ENCODE data around the gene NUB1.

NUB1 gene

DNA sequence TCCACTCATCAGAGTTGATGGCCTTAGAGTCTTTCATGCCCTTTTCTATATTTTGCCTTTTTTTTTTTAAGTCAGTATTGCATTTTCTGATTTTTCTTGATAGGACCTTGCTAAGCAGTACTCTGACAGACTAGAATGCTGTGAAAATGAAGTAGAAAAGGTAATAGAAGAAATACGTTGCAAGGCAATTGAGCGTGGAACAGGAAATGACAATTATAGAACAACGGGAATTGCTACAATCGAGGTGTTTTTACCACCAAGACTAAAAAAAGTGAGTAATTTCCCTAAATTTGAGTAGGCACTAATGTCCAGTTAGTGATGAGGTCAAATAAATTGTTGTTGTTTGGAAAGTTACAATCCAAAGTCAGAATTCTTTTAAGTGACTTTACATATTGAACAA lies 7.4 kb downstream of the NUB1 start:
- H3K4me1 Mint-ChIP-seq = peaks cover 59% of the 10 kb centered on the region
- no peaks in the 10 kb centered on the region for H3K27me3 Mint-ChIP-seq
- no peaks in the 10 kb centered on the region for H3K9me3 Mint-ChIP-seq
- peaks cover 30% of the 10 kb centered on the region for H3K36me3 Mint-ChIP-seq
- peak overlapping the region; percentile 93 for H3K27ac Mint-ChIP-seq
- peak overlapping the region; percentile 90 for H3K4me3 Mint-ChIP-seq
- no peak for ATAC-seq

DNA sequence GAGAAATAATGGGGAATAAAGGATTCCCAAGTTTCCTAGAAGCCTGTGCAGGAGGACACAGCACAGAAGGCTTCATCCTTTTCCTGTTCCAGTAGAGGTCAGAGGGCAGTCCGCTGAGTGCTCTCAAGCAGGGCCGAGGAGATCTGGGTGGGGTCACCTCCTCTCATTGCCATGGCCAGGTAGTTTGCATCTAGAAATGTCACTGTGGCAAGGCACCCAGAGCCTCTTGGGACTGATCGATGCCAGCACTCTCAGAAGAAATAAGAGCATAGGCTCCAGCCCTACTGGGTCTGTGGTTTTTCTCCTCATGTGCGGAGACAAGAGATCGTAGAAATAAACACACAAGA lies 7.9 kb downstream of the NUB1 start:
- peak; percentile 90 for ATAC-seq
- Mint-ChIP-seq H3K4me3 (peak overlapping the region; percentile 90), H3K9me3 (no peaks in the 10 kb centered on the region), H3K27ac (peak overlapping the region; percentile 93), H3K36me3 (peaks cover 35% of the 10 kb centered on the region), H3K4me1 (peaks cover 59% of the 10 kb centered on the region), H3K27me3 (no peaks in the 10 kb centered on the region)

DNA sequence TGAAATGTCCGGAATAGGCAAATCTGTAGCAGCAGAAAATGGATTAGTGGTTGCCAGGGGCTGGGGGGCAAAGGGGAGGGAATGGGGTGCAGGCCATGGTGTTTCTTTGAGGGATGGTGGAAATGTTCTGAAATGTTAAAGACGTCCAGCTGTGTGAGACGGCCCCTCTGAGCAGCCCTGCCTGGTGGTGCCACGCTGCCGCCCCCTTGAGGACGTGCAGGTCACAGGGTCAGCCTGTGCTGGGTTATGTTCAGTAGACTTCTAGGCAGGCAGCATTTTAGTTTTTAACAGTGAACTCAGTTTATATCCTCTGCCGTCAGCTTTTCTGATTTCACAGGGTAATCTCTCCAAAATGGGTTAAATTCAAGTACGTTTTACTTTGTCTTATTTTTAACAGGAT lies 9.4 kb downstream of the NUB1 start:
- peaks cover 53% of the 10 kb centered on the region for H3K4me1 Mint-ChIP-seq
- peak overlapping the region; percentile 36 for H3K4me3 Mint-ChIP-seq
- no peaks in the 10 kb centered on the region for H3K9me3 Mint-ChIP-seq
- H3K36me3 Mint-ChIP-seq = peaks cover 39% of the 10 kb centered on the region
- ATAC-seq = no peak
- H3K27ac Mint-ChIP-seq = peak overlapping the region; percentile 93
- H3K27me3 Mint-ChIP-seq = no peaks in the 10 kb centered on the region

DNA sequence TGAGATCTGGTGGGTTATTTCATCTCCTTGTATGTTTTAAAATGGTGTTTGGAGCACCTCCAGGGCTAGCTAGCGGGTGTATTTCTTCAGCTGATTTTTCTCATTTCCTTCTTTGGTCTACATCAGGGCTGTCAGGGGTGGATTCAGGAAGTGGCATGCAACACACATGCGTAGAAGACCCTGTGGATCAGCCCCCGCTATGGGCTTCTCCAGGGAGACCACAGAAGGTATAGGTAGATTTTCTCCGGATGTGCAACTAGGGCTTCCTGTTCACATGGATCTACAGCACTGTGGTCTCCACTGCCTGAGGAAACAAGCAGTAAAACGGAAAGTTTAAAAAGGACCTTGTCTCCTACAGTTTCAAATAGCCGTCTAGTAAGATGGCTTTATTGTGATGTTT lies 10.4 kb downstream of the NUB1 start:
- H3K4me1 Mint-ChIP-seq = peaks cover 48% of the 10 kb centered on the region
- H3K36me3 Mint-ChIP-seq = peaks cover 44% of the 10 kb centered on the region
- H3K27me3 Mint-ChIP-seq = no peaks in the 10 kb centered on the region
- peak overlapping the region; percentile 93 for H3K27ac Mint-ChIP-seq
- H3K4me3 Mint-ChIP-seq = peak overlapping the region; percentile 57
- H3K9me3 Mint-ChIP-seq = no peaks in the 10 kb centered on the region
- ATAC-seq = peak; percentile 54

DNA sequence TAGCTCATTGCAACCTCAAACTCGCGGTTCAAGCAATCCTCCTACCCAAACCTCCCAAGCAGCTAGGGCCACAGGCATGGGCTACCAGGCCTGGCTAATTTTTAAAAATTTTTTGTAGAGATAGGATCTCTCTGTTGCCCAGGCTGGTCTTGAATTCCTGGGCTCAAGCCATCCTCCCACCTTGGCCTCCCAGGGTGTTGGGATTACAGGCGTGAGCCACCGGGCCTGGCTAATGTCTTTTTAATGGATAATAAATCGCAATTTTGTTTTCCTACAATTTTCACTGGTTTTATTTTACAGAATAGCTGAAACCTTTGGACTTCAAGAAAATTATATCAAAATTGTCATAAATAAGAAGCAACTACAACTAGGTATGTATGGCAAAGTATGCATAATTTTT lies 10.9 kb downstream of the NUB1 start:
- H3K9me3 Mint-ChIP-seq = no peaks in the 10 kb centered on the region
- no peak overlapping the region for H3K4me3 Mint-ChIP-seq

DNA sequence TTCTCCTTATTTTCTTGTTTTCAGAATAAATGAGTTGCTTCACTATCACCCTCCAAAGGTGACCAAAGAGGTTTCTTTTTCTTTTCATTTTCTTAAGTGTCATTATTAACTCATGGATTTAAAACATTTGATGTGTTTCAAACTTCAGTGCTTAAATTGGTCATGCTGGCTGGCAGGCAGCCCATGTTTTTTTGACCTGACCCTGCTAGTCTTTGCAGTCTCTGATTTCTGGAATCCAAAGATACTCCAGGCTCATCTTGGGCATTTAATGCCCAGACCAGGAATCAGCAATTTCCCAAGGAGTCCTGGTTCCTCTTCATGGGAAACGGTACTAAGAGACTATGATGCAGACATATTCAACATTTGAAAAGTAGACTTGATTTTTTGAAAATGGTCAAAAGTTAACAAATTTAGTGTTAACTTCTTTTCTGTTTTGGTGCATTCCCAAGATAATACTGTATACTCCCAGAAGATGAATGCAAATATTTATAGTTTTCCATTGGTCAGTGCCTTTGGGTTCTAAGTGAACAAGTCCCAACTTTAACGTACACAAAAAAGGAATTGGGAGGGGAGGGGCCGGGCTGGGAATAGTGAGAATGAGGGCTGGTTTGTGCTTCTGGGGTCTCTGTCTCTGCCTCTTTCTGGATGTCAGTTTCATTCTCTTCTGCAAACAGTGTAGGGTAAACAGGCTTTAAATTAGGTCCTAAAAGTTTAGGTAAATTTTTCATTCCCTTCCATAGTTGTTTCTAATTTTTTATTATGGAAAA lies 19.8 kb downstream of the NUB1 start:
- Mint-ChIP-seq H3K27ac (no peak overlapping the region), H3K9me3 (no peaks in the 10 kb centered on the region), H3K36me3 (peaks cover 49% of the 10 kb centered on the region)

More for the DNA sequence above, 10.9 kb downstream of the NUB1 start:
- no peaks in the 10 kb centered on the region for H3K27me3 Mint-ChIP-seq
- peak overlapping the region; percentile 93 for H3K27ac Mint-ChIP-seq
- peaks cover 48% of the 10 kb centered on the region for H3K4me1 Mint-ChIP-seq
- peaks cover 48% of the 10 kb centered on the region for H3K36me3 Mint-ChIP-seq
- no peak for ATAC-seq

DNA sequence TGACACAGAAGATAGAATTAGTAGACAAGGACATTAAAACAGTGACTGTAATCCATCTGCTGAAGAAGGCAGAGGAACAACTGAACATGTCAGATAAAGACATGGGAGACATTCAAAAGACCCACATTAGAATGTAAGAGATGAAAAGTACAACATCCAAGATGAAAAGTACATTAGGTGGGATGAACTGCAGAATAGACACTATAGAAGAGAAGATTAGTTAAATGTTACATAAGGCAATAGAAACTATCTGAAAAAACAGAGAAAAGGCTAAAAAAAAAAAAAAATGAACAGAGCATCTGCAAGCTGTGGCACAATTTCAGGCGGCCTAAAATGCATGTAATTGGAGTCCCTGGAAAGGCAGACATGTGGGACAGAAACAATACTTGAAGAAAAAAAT lies 21.6 kb downstream of the NUB1 start:
- Mint-ChIP-seq H3K9me3 (no peaks in the 10 kb centered on the region), H3K27me3 (no peaks in the 10 kb centered on the region), H3K4me1 (peaks cover 8% of the 10 kb centered on the region), H3K36me3 (peaks cover 39% of the 10 kb centered on the region), H3K27ac (no peak overlapping the region), H3K4me3 (no peak overlapping the region)
- ATAC-seq = no peak

More for the DNA sequence above, 19.8 kb downstream of the NUB1 start:
- Mint-ChIP-seq H3K27me3 (no peaks in the 10 kb centered on the region), H3K4me1 (no peaks in the 10 kb centered on the region), H3K4me3 (no peak overlapping the region)
- no peak for ATAC-seq

DNA sequence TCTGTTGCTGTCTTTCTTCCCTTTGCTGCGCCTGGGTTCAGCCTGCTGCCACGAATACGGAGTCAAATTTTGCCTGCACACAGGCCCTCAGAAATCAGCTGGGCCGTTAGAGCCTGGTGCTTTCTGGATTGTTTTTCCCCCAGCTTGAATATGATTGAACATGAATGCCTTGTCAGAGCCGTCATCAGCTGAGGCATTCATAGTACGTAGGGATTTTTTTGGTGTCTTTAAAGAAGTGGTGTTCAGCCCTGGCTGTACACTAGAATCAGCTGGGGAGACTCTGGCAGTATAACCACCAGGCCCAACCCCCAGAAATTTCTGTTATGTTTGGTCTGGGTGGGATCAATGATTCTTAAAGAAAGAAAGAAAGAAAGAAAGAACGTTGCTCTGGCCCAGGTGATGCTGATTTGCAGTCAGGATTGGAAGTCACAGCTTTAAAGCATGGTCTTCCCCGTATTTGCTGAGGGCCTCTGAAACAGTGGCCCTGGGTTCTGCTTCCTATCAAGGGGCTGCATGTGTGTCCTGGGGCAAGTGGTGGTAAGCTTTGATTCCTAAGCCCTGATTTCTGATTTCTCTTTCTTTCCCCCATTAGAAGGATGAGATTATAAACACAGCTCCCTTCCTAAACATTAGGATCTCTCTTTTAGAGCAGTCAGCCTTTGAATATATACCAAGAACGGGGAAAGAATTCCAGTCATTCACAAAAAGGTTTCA lies 24.7 kb downstream of the NUB1 start:
- Mint-ChIP-seq H3K9me3 (no peaks in the 10 kb centered on the region), H3K4me3 (no peak overlapping the region), H3K27ac (no peak overlapping the region), H3K27me3 (no peaks in the 10 kb centered on the region), H3K4me1 (peaks cover 11% of the 10 kb centered on the region), H3K36me3 (peaks cover 40% of the 10 kb centered on the region)
- ATAC-seq = no peak

DNA sequence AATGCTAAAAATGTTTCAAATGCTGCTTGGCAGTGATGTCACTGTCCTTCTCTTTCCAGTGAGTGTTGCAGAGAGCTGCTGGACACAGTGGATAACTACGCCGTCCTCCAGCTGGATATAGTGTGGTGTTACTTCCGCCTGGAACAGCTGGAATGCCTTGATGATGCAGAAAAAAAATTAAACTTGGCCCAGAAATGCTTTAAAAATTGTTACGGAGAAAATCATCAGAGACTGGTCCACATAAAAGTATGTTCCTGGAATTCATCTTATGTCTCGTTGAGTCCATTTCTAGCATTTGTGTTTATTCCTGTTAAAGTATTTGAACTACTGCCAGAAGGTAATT lies 25.2 kb downstream of the NUB1 start:
- no peak overlapping the region for H3K27ac Mint-ChIP-seq
- H3K36me3 Mint-ChIP-seq = peaks cover 39% of the 10 kb centered on the region
- no peaks in the 10 kb centered on the region for H3K9me3 Mint-ChIP-seq

DNA sequence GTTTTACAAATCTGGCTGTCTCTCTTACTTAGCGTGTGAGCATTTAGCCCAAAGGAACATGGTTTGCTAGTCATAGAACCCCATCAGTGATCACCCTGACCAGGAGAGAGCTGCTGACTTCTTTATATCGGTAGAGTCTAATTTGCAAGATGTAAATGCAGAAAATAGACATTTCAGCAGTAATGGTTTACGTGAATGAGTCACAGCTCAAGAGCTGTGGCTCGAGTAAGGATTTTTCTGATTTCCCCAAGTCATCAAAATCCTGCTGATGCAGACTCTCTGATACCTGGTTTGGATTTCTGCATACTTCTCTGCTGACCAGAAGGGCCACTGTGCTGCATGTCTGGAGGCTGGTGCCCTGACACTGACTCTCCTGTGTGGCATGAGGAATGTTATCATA lies 25.7 kb downstream of the NUB1 start:
- Mint-ChIP-seq H3K27ac (no peak overlapping the region), H3K9me3 (no peaks in the 10 kb centered on the region), H3K4me1 (peaks cover 11% of the 10 kb centered on the region), H3K27me3 (no peaks in the 10 kb centered on the region), H3K36me3 (peaks cover 39% of the 10 kb centered on the region), H3K4me3 (no peak overlapping the region)
- no peak for ATAC-seq

More for the DNA sequence above, 25.2 kb downstream of the NUB1 start:
- no peak for ATAC-seq
- Mint-ChIP-seq H3K4me1 (peaks cover 11% of the 10 kb centered on the region), H3K4me3 (no peak overlapping the region), H3K27me3 (no peaks in the 10 kb centered on the region)

DNA sequence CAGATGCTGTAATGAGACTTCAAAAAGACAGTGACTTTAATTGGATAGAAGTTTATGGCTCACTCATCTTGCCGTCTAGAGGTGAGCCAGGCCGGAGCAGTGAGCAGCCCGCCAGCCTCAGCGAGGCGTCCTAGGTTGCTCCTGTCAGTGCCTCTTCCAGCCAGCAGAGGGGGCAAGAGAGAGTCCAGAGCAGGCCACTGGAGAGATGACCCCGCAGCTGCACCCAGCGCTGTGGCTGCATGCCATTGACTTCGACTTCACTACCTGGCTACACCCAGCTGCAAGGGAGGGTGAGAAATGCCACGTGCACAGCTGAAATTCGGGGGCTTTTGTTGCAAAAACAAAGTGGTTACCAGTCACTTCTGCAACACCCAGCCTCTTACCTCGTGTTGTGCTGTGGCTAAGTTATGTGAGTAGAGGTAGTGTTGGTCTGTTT lies 26.5 kb downstream of the NUB1 start:
- no peak overlapping the region for H3K4me3 Mint-ChIP-seq
- H3K4me1 Mint-ChIP-seq = peaks cover 11% of the 10 kb centered on the region
- no peaks in the 10 kb centered on the region for H3K27me3 Mint-ChIP-seq
- H3K9me3 Mint-ChIP-seq = no peaks in the 10 kb centered on the region
- H3K27ac Mint-ChIP-seq = no peak overlapping the region
- H3K36me3 Mint-ChIP-seq = peaks cover 39% of the 10 kb centered on the region
- ATAC-seq = peak; percentile 96

DNA sequence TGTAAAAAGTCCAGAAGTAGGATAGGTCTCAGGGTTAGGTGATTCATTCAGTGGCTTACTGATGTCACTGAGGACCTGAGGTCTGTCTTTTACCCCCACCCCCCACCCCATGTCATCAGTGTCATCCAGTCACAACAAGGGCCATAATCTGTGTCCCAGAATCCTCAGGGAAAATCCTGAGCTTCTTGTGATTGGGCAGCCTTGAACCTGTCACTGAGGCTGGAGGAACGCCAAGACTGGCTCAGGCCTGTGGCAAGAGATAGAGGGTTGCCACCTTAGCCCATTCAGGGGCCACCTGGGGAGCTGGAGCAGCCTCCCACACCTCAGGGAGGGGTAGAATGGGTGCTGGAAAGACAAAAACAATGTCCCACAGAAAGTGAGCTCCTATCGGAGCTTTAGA lies 29.7 kb downstream of the NUB1 start:
- H3K4me1 Mint-ChIP-seq = peaks cover 11% of the 10 kb centered on the region
- H3K9me3 Mint-ChIP-seq = no peaks in the 10 kb centered on the region
- H3K27ac Mint-ChIP-seq = no peak overlapping the region
- H3K4me3 Mint-ChIP-seq = no peak overlapping the region
- no peaks in the 10 kb centered on the region for H3K27me3 Mint-ChIP-seq
- H3K36me3 Mint-ChIP-seq = peaks cover 43% of the 10 kb centered on the region
- no peak for ATAC-seq

DNA sequence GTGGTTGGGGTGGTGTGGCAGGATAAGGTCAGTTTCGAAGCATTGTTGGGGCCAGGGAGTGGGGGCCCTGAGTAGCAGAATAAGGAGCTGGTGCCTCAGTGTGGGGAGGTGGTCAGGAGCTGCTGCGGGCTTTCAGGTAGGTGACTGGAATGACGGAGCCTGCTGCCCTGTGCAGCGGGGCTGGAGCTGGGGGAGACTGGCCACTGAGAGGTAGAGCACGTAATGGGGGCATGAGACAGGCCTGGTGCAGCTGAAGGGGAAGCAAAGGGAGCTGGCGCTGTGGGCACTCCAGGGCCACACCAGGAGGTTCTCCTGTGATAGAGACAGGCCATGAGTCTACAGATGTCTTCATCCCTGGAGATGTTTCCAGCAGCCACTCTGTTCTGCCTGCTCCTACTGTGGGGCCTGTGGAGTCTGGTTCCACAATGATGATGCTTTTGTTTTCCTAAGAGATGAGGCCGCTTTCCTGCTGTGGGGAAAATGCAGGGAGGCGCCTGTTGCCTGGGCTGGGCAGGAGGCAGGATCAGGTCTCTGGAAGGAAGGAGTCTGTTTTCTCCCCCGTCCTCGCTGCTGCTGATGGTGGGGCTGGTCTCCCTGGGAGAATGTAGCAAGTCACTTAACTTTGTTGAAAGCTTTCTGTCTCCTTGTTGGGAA lies 31.1 kb downstream of the NUB1 start:
- H3K36me3 Mint-ChIP-seq = peaks cover 47% of the 10 kb centered on the region
- H3K27ac Mint-ChIP-seq = no peak overlapping the region
- no peak for ATAC-seq
- no peaks in the 10 kb centered on the region for H3K27me3 Mint-ChIP-seq
- no peak overlapping the region for H3K4me3 Mint-ChIP-seq
- no peaks in the 10 kb centered on the region for H3K9me3 Mint-ChIP-seq
- H3K4me1 Mint-ChIP-seq = peaks cover 7% of the 10 kb centered on the region

DNA sequence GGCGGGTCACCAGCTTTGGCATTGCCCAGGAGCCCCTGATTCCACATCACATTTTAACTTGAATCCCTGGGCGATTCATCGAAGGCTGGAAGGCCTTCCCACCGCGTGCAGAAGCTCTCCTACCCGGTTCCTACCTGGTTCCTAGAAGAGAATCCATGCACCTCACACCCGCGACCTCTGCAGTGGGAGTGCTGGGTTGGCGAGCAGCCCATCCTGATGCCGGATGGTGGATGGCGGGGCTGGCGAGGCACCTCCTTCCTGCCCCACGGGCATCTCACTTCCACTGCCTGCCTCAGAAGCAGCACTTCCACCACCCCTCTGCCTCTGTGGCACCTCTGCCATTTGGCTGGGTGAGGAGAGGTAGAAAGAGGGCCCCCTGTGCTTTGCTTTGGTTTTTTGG lies 32.0 kb downstream of the NUB1 start:
- ATAC-seq = no peak
- Mint-ChIP-seq H3K27me3 (no peaks in the 10 kb centered on the region), H3K36me3 (peaks cover 50% of the 10 kb centered on the region), H3K9me3 (no peaks in the 10 kb centered on the region), H3K27ac (no peak overlapping the region), H3K4me3 (no peak overlapping the region), H3K4me1 (no peaks in the 10 kb centered on the region)

DNA sequence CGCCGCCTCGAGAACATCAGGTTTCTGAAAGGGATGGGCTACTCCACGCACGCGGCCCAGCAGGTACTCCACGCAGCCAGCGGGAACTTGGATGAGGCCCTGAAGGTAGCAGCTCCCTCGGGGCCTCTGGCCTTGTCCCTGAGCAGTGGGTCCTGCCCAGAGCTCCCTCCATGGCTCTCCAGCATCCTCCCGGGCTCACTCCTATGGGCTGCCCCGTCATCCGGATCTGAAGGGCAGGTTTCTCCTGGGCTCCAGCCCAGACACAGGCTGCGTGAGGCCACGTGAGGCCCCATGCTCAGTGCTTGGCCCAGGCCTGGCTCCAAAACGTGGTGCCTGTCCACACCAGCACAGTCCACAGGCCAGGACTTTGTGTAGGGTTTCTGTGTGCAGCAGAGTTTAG lies 32.5 kb downstream of the NUB1 start:
- H3K27me3 Mint-ChIP-seq = no peaks in the 10 kb centered on the region
- H3K27ac Mint-ChIP-seq = no peak overlapping the region
- H3K4me3 Mint-ChIP-seq = no peak overlapping the region
- no peak for ATAC-seq
- no peaks in the 10 kb centered on the region for H3K9me3 Mint-ChIP-seq
- no peaks in the 10 kb centered on the region for H3K4me1 Mint-ChIP-seq
- peaks cover 54% of the 10 kb centered on the region for H3K36me3 Mint-ChIP-seq

DNA sequence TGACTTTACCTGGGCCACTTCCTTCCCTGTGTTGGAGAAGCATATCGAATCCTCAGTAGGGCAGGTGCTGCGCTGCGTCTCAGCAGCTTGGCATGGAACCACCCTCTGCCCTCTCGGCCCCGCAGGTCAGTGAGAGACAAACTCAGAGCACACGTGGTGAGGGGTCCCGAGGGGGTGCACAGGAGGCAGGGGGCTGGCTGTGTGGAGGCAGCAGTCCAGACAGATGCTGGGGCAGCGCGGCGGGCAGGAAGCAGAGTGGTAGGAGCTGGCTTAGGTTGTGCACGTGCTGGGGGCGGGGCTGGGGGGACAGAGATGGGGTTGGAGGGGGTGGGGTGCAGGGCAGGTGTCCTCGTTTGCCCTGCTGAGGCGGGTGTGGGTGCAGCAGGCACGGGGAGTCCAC lies 33.1 kb downstream of the NUB1 start:
- no peak for ATAC-seq
- H3K9me3 Mint-ChIP-seq = no peaks in the 10 kb centered on the region
- no peaks in the 10 kb centered on the region for H3K27me3 Mint-ChIP-seq
- no peaks in the 10 kb centered on the region for H3K4me1 Mint-ChIP-seq
- H3K27ac Mint-ChIP-seq = no peak overlapping the region
- peaks cover 54% of the 10 kb centered on the region for H3K36me3 Mint-ChIP-seq
- H3K4me3 Mint-ChIP-seq = no peak overlapping the region
